ENCODE results near the gene PPM1L. TPM values are rescaled to one million over a fixed set of nuclear protein-coding genes. Genes with fewer than 3 reads are reported as not detected.

The PPM1L gene
- total and polyA plus RNA-seq, 2 of the 13 experiments (the other 11 are each of a cell fraction or from before 2014, with no cell fraction given): 0.22 to 1.4 TPM

DNA sequence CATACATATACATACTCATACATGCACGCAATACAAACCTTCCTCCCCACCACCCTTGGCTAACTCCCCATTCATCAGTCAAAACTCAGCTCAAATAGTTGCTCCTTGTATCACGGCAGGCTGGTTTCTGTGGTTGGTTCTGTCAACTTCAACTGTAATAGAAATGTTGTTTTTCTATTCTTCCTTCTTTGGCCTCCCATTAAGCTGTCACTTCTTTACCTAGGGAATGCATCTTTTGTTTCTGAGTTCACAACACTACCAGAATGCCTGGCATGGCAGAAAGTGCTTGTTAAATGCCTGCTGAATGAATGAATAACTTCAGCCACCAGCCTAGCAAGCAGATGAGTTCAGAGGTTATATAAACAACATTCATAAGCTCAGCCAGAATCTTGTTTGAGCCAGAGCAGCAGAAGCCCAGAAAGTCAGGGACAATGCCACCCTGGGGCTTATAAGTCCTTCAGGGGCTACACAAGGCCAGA is 286.0 kb downstream of the PPM1L start (continued):
- TF ChIP-seq ZNF619 (CRISPR knock-in tag; IDR thresholded peaks at IDR 0.05) (no peak), ZFY (CRISPR knock-in tag; IDR thresholded peaks at IDR 0.05) (no peak), NR1H2 (CRISPR knock-in tag; IDR thresholded peaks at IDR 0.05; ENCODE audit: borderline replicate concordance, low read depth) (no peak), ISL2 (CRISPR knock-in tag; IDR thresholded peaks at IDR 0.05) (peak; percentile 52; the same call in 1 of the 2 replicates), SMC3 (IDR thresholded peaks at IDR 0.05; ENCODE audit: low read length) (0 out of 2 replicates have a peak, but pooled peaks have one; percentile 4), ZNF883 (CRISPR knock-in tag; IDR thresholded peaks at IDR 0.05; ENCODE audit: not compliant biosample characterization) (no peak), ZNF24 (IDR thresholded peaks at IDR 0.05) (peak; percentile 75), ZNF350 (CRISPR knock-in tag; IDR thresholded peaks at IDR 0.05; ENCODE audit: borderline replicate concordance, low read depth) (no peak), MEIS2 (CRISPR knock-in tag; IDR thresholded peaks at IDR 0.05) (no peak), ZMYM4 (CRISPR knock-in tag; IDR thresholded peaks at IDR 0.05) (peak; percentile 69; the same call in 1 of the 2 replicates), ZNF281 (CRISPR knock-in tag; IDR thresholded peaks at IDR 0.05; ENCODE audit: borderline replicate concordance) (no peak)
- TF ChIP-seq, protein P1, sequence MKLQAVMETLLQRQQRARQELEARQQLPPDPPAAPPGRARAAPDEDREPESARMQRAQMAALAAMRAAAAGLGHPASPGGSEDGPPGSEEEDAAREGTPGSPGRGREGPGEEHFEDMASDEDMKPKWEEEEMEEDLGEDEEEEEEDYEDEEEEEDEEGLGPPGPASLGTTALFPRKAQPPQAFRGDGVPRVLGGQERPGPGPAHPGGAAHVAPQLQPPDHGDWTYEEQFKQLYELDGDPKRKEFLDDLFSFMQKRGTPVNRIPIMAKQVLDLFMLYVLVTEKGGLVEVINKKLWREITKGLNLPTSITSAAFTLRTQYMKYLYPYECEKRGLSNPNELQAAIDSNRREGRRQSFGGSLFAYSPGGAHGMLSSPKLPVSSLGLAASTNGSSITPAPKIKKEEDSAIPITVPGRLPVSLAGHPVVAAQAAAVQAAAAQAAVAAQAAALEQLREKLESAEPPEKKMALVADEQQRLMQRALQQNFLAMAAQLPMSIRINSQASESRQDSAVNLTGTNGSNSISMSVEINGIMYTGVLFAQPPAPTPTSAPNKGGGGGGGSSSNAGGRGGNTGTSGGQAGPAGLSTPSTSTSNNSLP (IDR thresholded peaks at IDR 0.05; ENCODE audit: low read depth, low read length): no peak
- TF ChIP-seq, protein P2, sequence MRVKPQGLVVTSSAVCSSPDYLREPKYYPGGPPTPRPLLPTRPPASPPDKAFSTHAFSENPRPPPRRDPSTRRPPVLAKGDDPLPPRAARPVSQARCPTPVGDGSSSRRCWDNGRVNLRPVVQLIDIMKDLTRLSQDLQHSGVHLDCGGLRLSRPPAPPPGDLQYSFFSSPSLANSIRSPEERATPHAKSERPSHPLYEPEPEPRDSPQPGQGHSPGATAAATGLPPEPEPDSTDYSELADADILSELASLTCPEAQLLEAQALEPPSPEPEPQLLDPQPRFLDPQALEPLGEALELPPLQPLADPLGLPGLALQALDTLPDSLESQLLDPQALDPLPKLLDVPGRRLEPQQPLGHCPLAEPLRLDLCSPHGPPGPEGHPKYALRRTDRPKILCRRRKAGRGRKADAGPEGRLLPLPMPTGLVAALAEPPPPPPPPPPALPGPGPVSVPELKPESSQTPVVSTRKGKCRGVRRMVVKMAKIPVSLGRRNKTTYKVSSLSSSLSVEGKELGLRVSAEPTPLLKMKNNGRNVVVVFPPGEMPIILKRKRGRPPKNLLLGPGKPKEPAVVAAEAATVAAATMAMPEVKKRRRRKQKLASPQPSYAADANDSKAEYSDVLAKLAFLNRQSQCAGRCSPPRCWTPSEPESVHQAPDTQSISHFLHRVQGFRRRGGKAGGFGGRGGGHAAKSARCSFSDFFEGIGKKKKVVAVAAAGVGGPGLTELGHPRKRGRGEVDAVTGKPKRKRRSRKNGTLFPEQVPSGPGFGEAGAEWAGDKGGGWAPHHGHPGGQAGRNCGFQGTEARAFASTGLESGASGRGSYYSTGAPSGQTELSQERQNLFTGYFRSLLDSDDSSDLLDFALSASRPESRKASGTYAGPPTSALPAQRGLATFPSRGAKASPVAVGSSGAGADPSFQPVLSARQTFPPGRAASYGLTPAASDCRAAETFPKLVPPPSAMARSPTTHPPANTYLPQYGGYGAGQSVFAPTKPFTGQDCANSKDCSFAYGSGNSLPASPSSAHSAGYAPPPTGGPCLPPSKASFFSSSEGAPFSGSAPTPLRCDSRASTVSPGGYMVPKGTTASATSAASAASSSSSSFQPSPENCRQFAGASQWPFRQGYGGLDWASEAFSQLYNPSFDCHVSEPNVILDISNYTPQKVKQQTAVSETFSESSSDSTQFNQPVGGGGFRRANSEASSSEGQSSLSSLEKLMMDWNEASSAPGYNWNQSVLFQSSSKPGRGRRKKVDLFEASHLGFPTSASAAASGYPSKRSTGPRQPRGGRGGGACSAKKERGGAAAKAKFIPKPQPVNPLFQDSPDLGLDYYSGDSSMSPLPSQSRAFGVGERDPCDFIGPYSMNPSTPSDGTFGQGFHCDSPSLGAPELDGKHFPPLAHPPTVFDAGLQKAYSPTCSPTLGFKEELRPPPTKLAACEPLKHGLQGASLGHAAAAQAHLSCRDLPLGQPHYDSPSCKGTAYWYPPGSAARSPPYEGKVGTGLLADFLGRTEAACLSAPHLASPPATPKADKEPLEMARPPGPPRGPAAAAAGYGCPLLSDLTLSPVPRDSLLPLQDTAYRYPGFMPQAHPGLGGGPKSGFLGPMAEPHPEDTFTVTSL (CRISPR knock-in tag; IDR thresholded peaks at IDR 0.05; ENCODE audit: borderline replicate concordance): peak; percentile 56; the same call in 1 of the 2 replicates
- TF ChIP-seq, protein P3, sequence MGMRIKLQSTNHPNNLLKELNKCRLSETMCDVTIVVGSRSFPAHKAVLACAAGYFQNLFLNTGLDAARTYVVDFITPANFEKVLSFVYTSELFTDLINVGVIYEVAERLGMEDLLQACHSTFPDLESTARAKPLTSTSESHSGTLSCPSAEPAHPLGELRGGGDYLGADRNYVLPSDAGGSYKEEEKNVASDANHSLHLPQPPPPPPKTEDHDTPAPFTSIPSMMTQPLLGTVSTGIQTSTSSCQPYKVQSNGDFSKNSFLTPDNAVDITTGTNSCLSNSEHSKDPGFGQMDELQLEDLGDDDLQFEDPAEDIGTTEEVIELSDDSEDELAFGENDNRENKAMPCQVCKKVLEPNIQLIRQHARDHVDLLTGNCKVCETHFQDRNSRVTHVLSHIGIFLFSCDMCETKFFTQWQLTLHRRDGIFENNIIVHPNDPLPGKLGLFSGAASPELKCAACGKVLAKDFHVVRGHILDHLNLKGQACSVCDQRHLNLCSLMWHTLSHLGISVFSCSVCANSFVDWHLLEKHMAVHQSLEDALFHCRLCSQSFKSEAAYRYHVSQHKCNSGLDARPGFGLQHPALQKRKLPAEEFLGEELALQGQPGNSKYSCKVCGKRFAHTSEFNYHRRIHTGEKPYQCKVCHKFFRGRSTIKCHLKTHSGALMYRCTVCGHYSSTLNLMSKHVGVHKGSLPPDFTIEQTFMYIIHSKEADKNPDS (CRISPR knock-in tag; IDR thresholded peaks at IDR 0.05): no peak

All from HepG2 (cell line).